Brain microvascular endothelial cell (primary cell): ENCODE data around the gene VAC14.

Source experiments
- DNase-seq: peaks from one replicate; pipeline ENCODE4 v3.0.0-alpha.2; 2020
- H3K27ac ChIP-seq: fragments of 250-450 bp; sonication (Bioruptor Pico); 2 replicates; pipeline ENCODE4 v1.5.1; 2020; ENCODE audit warnings: mild to moderate bottlenecking, moderate library complexity
- H3K27me3 ChIP-seq: fragments of 250-450 bp; sonication (Bioruptor Pico); replicated peaks from 2 replicates; pipeline ENCODE4 v1.5.1; 2020; ENCODE audit warnings: mild to moderate bottlenecking
- H3K36me3 ChIP-seq: fragments of 250-450 bp; sonication (Bioruptor Pico); replicated peaks from 2 replicates; pipeline ENCODE4 v1.5.1; 2020; ENCODE audit warnings: mild to moderate bottlenecking
- H3K4me3 ChIP-seq: 2 replicates; pipeline ENCODE4 v1.5.1; 2011; ENCODE audit warnings: low read depth, mild to moderate bottlenecking, control low read depth, low read length, moderate library complexity
- in situ Hi-C: cut with HindIII; loops from 2 replicates; pipeline ENCODE4 v1.10.0; 2017; ENCODE audit warnings: low sequenced_read_pairs, low pct_ligation_motif_present
- TF ChIP-seq, protein P1 (sequence below): IDR thresholded peaks from 2 replicates; pipeline ENCODE4 v1.5.1; 2011; ENCODE audit warnings: low read depth, mild to moderate bottlenecking, moderate library complexity, low read length, control low read depth, inconsistent platforms; ENCODE audit errors: missing control alignments

VAC14 gene

DNA sequence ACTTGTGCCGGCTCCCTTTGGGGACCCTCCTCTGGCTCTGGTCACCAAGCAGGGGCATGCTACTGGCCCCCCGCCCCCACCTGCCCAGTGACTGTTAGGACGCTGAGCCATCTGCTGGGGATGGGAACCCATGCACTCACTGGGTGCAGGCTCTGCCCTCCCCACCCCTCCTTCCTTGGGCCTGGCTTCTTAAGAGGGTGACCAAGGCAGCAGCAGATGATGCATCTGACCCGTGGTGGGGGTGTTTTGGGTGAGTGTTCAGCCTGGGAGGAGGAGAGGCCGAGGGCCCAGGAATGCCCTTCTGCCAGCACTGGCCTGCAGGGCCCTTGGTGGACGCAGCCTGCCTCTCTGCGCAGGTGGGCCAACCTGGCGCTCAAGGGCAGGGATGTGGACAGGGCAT, 95.9 kb downstream of the VAC14 start:
- in situ Hi-C loops = no loop called here
- no peak for DNase-seq
- Histone ChIP-seq H3K27ac (no peak overlapping the region), H3K4me3 (no peak overlapping the region), H3K36me3 (no peaks in the 10 kb centered on the region), H3K27me3 (no peaks in the 10 kb centered on the region)
- TF ChIP-seq, protein P1, sequence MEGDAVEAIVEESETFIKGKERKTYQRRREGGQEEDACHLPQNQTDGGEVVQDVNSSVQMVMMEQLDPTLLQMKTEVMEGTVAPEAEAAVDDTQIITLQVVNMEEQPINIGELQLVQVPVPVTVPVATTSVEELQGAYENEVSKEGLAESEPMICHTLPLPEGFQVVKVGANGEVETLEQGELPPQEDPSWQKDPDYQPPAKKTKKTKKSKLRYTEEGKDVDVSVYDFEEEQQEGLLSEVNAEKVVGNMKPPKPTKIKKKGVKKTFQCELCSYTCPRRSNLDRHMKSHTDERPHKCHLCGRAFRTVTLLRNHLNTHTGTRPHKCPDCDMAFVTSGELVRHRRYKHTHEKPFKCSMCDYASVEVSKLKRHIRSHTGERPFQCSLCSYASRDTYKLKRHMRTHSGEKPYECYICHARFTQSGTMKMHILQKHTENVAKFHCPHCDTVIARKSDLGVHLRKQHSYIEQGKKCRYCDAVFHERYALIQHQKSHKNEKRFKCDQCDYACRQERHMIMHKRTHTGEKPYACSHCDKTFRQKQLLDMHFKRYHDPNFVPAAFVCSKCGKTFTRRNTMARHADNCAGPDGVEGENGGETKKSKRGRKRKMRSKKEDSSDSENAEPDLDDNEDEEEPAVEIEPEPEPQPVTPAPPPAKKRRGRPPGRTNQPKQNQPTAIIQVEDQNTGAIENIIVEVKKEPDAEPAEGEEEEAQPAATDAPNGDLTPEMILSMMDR = no peak

DNA sequence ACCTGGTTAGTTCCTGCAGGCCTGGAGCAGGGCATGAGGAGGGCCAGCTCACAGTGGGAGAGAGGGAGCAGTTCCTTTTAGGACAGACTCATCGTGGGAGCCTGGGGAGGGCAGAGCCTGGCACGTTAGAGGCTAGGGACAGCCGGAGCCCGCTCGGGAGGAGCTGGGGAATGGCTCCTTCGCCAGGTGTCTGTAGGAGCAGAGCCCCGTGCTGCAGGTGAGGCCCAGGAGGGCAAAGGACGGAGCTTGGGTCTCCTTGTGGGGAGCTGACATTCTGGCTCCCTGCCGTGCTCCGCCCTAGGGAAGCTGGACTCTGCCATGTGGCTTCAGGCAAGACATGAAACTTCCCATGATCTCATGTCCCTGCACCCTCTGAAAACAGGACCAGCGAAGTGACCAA, 96.4 kb downstream of the VAC14 start:
- Histone ChIP-seq H3K27me3 (no peaks in the 10 kb centered on the region), H3K36me3 (no peaks in the 10 kb centered on the region), H3K27ac (no peak overlapping the region), H3K4me3 (no peak overlapping the region)
- DNase-seq = no peak
- in situ Hi-C loops = no loop called here
- TF ChIP-seq, protein P1 = no peak

DNA sequence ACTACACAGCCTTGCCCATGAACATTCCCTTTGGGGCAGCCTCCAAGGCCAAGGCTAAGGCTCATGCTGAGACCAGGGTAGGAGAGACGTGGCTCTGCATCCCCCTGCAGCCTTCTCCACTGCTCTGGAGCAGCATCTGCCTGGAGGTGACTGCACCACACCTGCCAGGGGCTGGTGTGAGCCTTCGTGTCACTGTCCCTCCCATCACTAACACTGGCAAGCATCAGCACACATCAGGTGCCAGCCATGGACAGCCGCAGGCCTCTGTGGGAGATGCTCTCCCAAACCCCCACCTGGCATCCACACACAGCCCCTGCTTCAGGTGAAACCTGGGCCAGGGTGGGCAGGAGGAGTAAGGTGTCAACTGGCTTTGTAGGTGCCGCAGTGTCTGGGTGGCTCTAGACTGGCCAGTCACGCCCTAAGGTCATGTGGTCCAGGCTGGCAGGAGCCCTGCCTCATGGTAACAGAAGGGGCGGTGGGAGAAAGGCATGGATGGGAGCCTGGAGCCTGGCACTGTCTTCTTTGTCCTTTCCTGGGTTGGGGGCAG, 97.0 kb downstream of the VAC14 start:
- DNase-seq = no peak
- no peaks in the 10 kb centered on the region for H3K36me3 ChIP-seq
- no peak overlapping the region for H3K4me3 ChIP-seq
- H3K27me3 ChIP-seq = no peaks in the 10 kb centered on the region
- peak overlapping the region; percentile 76 for H3K27ac ChIP-seq
- in situ Hi-C loops = no loop called here
- TF ChIP-seq, protein P1 = no peak

DNA sequence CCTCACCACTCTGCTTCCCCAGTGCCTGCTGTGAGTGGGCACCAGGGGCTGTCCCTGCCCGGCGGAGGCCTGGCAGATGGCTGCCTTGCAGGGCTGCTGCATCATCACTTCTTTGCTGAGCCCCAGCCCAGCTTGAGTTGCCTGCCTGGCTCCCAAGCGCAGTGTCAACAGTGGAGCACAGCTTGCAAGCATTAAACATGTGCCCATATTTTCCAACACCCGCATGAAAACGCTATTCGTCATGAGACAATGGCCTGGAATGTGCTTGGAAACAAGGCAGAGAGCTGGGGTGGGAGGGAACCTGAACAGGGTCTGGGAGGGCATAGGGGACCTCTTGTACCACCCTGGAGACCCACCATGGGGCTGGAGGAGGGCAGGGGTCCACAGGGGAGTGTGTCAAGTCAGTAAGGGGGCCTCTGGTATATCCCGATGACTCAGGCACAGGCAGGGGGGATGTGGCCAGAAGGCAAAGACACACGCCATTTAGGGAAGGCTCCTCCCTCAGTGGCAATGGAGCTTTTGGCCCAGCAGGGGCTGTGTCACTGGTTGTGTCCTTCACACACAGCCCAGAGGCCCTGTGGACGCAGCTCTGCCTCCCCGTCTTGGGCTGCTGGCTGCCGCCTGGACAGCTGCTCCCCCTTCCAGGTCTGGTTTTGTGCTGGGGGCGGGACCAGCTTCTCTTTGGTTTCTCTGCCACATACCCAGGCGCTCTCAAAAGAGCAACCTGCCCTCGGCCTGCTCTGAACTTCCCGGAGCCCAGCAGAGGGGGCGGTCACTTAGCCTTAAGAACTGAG, 97.7 kb downstream of the VAC14 start:
- TF ChIP-seq, protein P1 = peak; percentile 73
- Histone ChIP-seq H3K27ac (peak overlapping the region; percentile 76), H3K27me3 (no peaks in the 10 kb centered on the region), H3K36me3 (no peaks in the 10 kb centered on the region), H3K4me3 (no peak overlapping the region)
- DNase-seq = peak; percentile 71
- in situ Hi-C loops = no loop called here

DNA sequence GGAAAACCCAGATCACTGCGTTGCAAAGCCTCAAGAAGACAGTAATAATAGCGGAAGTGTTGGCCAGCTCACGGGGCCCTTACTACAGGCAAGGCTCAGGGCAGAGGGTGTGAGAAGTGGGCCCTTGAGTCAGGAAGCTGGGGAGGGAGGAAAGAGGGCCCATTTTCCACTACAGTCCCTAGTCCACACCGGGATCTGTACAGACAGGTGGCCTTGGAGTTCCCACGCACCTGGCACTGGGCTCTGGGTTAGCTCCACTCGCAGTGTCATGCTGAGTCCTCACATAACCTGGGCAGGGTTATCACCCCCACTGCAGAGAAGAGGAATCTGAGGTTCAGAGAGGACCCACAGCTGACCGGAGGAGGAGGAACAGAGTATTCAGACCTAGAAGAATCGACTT, 98.3 kb downstream of the VAC14 start:
- Histone ChIP-seq H3K4me3 (no peak overlapping the region), H3K27ac (peak overlapping the region; percentile 76), H3K27me3 (no peaks in the 10 kb centered on the region), H3K36me3 (no peaks in the 10 kb centered on the region)
- in situ Hi-C loops = no loop called here
- TF ChIP-seq, protein P1 = no peak
- DNase-seq = no peak

DNA sequence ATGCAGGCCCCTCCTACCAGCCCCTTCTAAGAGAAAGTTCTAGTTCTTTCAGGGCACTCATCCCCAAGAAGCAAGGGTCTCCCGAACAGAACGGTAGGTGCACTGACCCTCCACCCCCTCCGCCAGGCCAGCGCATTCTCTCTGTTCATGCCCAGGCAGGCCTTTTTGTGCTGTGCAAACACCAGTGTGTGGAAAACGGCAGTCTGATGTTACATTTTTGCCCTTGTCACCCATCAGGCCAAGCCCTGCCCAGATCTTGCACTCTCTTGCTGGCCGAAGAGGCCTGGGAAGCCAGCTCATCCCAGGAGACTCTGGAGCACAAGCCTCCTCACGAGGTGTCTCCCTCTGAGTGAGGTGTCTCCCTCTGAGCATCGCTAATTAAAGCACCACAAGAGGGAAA, 99.0 kb downstream of the VAC14 start:
- DNase-seq = no peak
- in situ Hi-C loops = no loop called here
- Histone ChIP-seq H3K36me3 (no peaks in the 10 kb centered on the region), H3K4me3 (no peak overlapping the region), H3K27me3 (no peaks in the 10 kb centered on the region), H3K27ac (no peak overlapping the region)
- TF ChIP-seq, protein P1 = no peak
